GM21737 (cell line): ENCODE measurements around the gene MYO18A.

Experiments
- ATAC-seq: cut with Tn5 transposase; IDR thresholded peaks from one replicate; pipeline ENCODE4 v1.9.1; 2021; ENCODE audit warnings: mild to moderate bottlenecking, moderate library complexity; ENCODE audit not compliant: unreplicated experiment

The MYO18A gene

GRCh38 chr17:29038085-29038795, 142.0 kb downstream of the MYO18A start:
- ATAC-seq = no peak

- no peak for ATAC-seq
Measured at GRCh38 chr17:29037739-29038084, 142.5 kb downstream of the MYO18A start.

DNA sequence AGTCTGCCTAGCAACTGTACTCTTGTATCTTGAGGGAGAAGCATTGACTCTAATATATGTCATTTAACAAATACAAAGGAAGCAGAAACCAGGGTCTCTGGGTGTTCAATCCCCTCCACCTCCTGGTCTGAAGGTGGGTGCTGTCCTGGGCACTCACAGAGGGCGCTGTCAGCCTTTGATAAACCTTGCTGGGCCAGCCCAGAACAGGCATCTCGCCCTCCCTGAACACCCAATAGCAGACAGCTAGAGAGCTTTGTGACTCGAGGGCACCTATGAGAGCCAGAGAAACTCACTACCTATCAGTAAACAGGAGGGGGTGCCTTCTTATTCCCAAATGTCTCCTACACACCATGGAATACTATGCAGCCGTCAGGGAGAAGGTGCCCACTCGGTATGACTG, 143.6 kb downstream of the MYO18A start:
- ATAC-seq = no peak

DNA sequence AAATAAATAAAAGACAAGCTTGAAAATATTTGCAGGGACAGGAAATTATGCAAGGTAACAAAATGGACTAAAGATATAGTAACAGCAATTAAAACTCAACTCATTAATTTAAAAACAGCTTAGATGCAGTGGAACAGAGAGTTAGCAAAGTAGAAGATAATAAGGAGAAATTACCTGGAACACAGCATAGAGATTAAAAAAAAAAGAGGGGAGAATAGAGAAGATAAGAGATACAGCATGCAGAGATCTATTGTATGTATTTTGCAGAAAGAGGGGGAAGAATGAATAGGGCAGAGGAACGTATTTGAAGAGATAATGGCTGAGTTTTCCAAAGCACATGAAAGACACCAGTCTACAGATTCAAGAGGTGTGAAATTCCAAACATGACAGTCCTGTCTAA, 145.7 kb downstream of the MYO18A start:
- ATAC-seq = no peak

- ATAC-seq = no peak
Measured at GRCh38 chr17:29032857-29033197, 147.4 kb downstream of the MYO18A start.

DNA sequence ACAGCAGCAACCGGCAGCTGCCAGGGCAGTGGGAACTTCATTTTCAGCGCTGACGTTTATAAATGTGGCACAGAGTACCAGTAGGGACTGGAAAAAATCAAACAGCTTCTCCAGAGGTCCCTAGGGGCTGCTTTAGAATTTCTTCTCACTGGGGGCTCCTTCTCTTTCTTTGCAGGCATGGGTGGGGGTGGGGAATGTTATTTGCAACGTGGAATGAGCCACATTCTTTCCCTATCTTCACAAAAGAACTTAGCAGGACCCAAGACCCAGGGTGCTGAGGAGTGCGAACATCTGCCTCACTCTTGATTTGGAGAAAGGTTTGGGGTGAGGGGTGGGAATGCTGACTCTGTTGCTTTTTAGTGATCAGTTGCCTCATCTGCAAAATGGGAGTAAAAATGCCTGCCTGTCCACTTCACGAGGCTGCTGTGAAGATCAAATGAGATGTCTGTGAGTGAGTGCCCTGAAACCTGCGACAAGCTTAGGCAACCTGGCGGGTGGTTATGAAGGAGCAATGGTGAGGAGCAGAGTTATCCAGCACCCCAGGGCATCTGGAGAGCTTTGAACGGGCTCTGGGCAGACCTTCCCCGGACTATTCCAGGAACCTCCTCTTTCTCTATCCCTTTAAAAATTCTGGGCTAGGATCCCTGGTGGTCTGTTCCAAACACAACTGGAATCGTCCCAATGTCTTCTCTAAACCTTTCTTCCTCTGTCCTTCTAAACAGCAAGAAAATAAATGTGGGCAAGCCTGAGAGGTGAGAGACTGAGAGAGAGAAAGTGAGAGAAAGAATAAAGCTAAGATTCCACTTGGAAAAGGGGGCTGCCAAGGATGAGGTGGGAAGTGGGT, 148.0 kb downstream of the MYO18A start:
- no peak for ATAC-seq

DNA sequence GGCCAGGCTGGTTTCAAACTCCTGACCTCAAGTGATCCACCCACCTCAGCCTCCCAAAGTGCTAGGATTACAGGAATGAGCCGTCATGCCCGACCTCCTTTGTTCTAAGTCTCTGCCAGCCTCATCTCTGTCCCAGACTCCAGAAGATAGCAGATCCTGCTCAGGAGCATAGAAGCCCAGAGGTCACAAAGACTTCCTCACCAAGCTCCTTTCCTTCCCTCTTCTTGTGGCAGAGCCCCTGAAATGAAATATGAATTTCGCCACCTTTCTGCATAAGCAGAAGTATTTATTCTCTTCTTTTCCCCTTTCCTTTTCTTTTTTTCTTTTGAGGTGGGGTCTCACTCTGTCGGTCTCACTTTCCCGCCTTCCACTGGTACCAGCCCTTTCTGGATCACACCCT, 148.7 kb downstream of the MYO18A start:
- no peak for ATAC-seq

DNA sequence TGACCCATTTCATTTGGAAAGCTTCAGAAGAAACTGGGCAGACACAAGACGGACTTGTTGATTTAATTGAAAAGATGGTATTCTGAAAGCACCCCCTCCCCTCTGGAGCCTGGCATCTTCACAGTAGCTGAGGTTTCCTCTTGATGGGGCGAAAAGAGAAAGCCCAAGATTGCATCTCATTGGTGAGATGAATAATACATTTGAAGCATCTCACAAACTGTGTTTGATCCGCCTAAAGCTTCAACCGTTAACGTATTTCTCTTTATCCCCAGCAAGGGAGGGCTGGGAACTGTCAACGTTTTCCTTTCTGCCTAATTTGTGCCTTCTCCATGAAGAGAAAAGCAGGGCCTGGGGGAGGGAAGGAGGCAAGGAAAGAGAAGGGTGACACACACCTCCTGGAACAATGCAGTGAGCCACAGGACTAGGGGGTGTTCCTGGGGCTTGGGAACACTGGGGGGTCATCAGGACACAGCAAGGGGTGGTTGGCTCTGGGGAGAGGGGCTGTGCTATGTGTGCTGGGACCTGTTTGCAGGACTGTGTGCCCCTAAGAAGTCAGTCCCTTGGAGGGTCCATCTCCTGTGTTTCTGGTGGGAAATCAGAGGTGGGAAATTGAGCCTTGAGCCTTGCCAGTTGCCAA, 155.8 kb downstream of the MYO18A start:
- no peak for ATAC-seq

- no peak for ATAC-seq
Measured at GRCh38 chr17:29022074-29022473, 158.1 kb downstream of the MYO18A start.

GRCh38 chr17:29021226-29021625, 159.0 kb downstream of the MYO18A start:
- no peak for ATAC-seq
